HG03064 (cell line): ENCODE data around the gene LMOD3.

Experiments used
- ATAC-seq: cut with Tn5 transposase; IDR thresholded peaks from one replicate; pipeline ENCODE4 v1.9.1; 2021; ENCODE audit warnings: low read depth; ENCODE audit not compliant: unreplicated experiment

LMOD3 gene

GRCh38 chr3:69065318-69065964, 57.0 kb downstream of the LMOD3 start:
- ATAC-seq, result no peak

DNA sequence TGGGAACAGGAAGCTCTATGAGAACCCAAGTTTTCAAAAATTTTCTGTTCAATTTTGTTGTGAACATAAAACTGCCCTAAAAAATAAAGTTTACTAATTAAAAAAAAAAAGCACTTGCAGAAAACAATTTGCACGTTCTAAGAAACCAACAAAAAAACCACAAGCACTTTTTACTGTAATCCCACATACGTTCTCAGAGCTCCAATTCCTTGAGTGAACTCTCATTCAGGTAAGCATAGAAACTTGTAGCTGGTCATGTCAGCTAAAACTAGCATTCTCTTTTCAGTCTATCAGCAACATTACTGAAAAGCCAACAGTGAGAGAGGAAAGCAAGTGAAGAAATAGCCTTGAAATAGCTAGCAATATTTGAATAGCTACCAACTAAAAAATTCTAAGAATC, 58.8 kb downstream of the LMOD3 start:
- no peak for ATAC-seq

DNA sequence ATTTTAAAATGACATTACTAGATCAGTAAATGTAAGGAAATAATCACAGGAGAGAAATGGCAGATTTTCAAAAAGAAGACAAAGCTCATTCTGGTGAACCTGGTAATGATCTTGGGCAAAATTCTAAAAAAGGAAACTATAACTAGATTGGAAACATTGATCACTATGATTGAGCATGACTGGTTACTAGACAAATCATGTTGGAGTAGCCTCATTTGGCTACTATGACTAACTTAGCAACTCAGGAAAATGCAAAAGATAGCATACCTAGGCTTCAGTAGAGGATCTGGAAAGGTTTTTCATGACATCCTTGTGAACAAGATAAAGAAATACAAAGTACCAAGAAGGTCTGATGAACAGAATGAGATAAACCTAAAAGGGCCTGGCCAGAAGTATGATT, 62.7 kb downstream of the LMOD3 start:
- ATAC-seq, result no peak

GRCh38 chr3:69058947-69059224, 63.5 kb downstream of the LMOD3 start:
- no peak for ATAC-seq

DNA sequence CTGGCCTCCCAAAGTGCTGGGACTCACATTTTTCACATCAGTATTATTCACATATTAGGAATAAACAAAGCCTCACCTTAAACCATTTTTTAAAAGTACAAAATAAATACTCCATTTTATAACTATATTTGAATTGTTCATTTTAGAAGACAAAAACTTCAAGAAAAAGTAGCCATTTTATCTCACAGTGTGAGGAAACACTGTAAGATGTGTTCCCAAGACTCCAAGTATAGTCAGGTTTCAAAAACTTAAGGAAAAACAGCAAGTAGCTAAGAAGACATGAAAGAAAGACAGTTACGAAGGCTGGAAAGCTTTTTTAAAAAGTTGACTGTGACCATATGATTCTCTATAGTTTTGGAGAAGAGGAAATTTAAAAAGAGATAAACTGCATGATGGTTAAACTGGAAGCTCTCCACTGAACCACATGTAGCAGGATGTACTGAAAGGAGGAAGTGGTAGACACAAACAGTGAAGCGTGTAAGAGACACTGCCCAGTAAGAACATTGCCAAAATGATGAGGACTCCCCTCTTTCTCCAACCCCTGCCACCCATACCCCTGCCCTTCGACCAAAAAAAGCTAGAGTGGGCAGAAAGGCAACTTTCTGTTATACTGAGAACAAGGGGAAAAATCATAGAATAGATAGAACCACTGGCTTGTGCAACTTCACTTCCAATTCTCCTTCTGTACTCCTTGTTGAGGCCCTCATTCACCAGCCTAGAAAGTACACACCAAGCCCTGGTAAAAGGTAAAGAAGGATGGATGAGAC, 64.0 kb downstream of the LMOD3 start:
- peak; percentile 99 for ATAC-seq
